NCI-H128 (cell line): ENCODE results near the gene RNF212.

ENCODE experiments used
- DNase-seq: peaks from one replicate; lab custom pipeline; 2025; ENCODE audit not compliant: unreplicated experiment; lab: John Stamatoyannopoulos, UW

Gene RNF212

DNA sequence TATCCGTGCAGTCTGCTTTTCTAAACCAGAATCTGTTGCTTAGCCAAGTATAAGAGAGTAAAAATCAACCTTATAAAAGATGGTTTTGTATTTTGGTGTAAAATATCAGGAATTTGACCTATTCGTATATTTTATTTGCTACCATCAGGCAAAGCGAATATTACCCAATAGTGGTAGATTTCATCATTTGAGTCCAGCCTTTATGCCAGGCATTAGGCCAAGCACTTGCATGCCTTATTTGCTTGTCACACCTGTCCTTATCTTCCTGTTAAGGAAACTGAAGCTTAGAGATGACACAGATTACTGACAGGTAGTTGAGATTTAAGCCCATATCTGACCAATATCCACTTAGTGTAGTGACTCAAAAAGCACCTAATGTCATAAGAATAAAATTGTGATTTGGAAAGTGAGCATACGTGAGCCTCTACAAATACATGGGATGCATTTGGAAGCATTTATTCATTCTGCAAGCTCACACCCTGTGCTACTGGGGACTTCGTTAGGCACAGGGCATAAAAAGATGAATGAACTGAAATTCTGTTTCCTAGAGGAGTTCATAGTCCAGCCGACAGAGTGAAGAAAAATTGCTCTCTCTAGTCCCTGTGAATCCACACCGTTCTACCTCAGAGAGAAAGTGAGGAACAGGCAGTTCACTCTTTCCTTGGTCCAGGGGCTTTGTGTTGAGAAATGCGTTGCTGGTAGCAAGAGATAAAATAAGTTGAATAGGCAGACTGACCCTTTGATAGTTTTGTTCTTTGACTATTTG lies 2.3 kb upstream of the RNF212 start:
- no peak for DNase-seq

DNA sequence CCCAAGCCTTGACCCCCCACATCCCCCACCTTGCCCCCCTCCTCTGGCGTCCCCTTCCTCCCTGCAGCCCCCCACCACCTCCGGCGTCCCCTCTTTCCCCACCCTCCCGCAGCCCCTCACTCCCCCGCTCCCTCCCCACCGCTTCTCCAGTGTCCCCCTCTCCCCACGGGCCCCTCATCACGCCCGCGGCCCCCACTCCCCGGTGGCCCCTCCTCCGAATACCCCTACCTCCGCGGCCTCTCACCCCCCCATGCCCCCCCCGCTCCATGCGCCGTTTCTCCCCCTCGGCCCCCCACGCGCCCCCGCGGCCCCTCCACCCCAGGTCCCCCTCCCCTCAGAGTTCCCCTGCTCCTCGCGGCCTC lies 562 bp downstream of the RNF212 start:
- DNase-seq = no peak

- DNase-seq = no peak
Measured at GRCh38 chr4:1112174-1112820, 1.1 kb downstream of the RNF212 start.

- no peak for DNase-seq
Measured at GRCh38 chr4:1111259-1111809, 2.0 kb downstream of the RNF212 start.

DNA sequence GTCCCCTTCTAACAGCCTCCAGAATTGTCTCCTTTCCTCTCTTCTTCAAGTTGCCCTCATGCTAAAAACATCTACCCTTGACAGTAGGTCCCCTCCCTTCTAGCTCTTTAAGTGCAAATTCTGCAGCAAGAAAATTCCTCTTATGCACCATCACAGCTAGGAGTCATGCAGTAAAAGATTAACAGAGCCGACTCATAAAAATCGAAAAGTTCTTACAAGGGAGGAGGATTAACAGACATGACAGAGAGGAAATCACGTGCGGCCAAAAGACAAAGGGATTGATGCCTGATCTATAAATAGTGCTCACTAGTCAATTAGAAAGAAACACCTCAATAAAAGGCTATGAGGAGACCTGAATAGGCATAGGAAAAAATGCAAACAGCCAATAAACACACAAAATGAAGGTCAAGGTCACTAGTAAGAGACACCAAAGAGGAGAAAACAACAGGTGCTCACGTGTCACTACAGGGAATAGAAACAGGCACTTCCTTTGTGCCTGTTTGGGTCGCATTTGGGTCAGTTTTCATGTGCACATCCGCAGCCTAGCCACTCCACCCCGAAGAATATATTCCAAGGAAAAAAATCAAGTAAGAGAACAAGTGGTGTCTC lies 3.4 kb downstream of the RNF212 start:
- no peak for DNase-seq

DNA sequence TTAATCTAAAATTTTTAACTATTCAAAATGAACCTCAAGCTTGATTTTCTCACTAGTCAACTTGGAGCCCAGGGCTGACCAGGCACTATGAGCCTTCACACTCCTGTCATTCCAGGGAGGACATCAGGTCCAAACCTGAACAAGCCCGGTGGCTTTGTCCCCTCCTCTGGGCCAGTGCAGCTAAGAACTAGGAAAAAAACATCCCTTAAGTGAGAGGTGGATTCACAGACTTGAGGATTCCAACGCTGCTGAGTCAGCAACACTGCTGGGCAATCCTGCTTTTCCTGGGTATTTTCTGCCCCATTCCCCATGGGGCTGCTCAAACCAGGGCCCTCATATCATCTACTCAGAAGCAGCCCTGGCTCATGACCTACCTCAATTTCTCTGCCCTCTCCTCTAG lies 4.0 kb downstream of the RNF212 start:
- no peak for DNase-seq

- no peak for DNase-seq
Measured at GRCh38 chr4:1105662-1106061, 7.7 kb downstream of the RNF212 start.

- no peak for DNase-seq
Measured at GRCh38 chr4:1105067-1105466, 8.3 kb downstream of the RNF212 start.

DNA sequence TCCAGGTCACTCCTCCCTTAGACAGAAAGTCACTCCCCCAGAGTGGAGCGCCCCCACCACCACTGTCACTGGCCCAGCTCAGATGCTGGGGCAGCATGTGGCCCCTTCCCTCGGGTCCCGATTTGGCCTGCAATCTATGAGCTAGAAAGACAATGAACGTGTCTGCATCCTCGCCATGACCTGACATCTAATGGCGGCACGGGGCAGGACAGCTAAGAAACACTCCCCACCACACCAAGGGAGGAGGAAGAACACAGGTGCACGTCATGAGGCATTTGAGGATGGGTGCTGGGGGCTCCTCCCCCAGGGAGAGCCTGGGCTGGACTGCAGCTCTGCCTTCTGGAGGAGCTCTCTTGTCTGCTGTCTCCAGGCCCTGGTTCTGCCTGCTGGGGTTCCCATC lies 8.7 kb downstream of the RNF212 start:
- DNase-seq = no peak

DNA sequence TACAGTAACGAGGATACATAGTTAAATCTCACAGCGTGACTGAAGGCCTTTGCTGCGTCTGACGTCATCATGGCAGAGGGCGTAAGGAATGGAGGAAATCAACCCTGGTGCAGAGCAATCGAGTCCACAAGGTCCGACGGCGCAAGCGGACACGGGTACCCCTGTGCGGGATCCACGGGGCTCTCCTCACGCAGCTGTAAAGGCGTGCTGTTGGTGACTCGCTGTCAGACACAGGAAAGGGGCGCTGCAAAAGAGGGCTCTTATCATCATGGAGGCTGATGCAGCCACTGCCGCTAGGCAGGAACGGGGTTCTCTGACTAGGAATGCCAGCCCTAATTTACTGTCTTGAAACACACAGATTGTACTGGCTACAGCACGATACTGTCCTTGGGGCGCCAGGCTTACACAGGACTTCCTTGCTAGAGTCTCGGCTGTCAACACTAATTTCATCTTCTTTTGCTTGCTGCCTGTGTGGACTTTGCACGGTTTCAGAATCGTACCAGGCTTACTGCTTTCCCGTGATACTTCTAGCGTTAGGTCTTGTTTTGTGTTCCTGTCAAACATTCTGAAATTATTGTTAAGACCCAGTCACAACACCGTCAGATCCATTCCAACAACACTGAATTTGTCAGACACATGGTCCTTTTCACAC lies 13.6 kb downstream of the RNF212 start:
- no peak for DNase-seq

- DNase-seq = no peak
Measured at GRCh38 chr4:1099270-1099669, 14.1 kb downstream of the RNF212 start.

DNA sequence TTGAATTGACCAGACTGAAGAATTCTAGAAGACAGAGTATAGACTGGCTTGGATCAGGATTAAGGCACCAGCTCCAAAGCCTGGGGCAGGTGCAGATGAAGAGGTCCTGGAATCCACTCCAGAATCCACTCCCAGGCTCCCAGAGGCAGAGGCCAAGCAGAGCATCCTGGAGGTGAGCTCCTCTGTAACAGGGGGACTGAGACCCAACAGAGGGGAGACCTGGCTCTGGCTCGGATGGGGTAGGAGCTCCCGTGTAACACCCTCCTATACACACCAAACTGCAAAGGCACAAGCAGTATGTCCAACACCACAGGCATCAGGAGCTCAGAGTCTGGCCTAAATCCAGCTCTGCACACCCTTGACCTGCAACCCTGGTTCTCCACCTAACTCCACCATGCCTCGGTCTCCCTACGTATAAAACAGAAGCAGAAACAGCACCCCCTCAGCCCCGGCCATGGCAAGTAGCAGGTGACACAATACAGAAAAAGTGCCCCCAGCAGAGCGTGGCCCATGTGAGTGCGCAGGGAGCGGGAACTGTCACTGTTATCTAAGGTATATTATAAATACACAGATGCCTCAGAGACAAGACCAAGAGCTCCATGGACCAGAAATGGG lies 14.9 kb downstream of the RNF212 start:
- DNase-seq = no peak

DNA sequence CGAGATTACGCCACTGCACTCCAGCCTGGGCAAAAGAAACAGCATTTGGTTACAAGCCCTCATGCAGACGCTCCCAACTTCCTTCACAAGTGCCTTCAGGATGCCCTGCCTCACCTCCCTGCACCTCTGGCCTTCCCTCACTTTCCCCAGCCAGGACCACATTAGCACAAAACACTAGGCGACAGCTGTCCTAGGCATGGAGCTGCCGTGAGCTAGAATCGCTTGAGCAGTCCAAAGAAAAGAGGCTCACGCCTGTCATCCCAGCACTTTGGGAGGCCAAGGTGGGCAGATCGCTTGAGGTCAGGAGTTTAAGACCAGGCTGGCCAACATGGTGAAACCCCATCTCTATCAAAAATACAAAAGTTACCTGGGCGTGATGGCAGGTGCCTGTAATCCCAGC lies 15.8 kb downstream of the RNF212 start:
- no peak for DNase-seq

GRCh38 chr4:1096841-1097240 lies 16.5 kb downstream of the RNF212 start:
- no peak for DNase-seq

DNA sequence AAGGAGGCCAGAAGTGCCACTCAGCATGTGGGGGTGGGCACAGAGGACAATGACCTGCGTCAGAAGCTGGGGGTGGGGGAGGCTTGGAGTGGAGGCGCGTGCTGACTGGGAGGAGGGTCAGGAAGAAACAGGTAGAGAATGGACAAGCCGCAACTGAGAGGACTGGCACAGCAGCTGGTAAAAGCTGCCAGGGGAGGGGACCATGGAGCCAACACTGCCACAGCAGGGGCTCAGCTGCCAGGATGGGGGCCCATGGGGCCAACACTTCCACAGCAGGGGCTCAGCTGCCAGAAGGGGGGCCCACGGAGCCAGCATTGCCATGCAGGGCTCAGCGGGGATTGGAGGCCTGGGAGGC lies 19.1 kb downstream of the RNF212 start:
- DNase-seq = no peak

- no peak for DNase-seq
Measured at GRCh38 chr4:1093391-1094335, 19.7 kb downstream of the RNF212 start.

DNA sequence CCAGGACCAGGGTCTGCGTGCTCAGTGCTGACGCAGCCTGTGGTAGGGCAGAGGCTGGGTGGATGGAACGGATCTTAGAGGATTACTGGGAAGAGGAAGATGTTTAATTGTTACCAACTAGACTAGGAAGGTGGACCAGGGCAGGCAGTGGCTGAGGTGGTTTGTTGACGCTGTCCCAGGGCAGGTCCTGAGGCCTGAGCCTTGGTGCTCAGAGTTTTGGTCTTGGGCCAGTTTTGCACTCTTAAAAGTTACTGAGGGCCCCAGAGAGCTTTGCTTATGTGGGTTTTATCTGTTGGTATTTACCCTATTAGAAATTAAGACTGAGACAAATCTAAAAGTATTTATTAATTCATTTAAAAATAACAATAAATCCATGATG lies 20.4 kb downstream of the RNF212 start:
- DNase-seq = no peak

- DNase-seq = no peak
Measured at GRCh38 chr4:1092026-1092982, 21.1 kb downstream of the RNF212 start.

DNA sequence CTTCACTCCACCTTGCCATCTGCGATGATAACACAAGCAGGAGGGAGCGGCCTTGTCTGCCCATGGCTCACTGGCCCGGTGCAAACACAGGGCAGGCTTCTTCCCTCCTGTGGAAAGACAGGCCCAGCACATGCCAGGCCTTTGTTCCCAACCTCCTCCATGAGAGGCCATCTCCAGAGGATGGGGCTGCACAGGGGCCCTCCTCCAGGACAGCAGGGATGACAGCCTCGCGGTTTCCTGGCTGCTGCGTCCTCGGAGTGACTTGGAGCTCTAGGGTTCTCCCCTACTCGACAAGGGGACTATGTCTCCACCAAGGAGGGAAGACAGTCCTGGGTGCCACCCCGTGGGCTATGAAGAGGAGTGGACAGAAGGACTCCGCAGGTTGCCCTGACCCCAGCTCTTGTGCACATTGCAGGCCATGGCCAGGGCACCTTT lies 21.8 kb downstream of the RNF212 start:
- DNase-seq = no peak
